GM18526 (cell line): ENCODE results near the gene STX11.

Source experiments
- POLR2A ChIP-seq: IDR thresholded peaks from 3 replicates; pipeline ENCODE4 v1.6.1; 2011; ENCODE audit not compliant: insufficient read length; ENCODE audit errors: extremely low read depth

The STX11 gene

GRCh38 chr6:144186817-144187625, 36.7 kb downstream of the STX11 start:
- no peak for TF ChIP-seq POLR2A

GRCh38 chr6:144189351-144189750, 39.0 kb downstream of the STX11 start:
- no peak for TF ChIP-seq POLR2A

- TF ChIP-seq POLR2A, result no peak
Measured at GRCh38 chr6:144190080-144190479, 39.8 kb downstream of the STX11 start.

GRCh38 chr6:144190593-144190992, 40.3 kb downstream of the STX11 start:
- no peak for TF ChIP-seq POLR2A

- no peak for TF ChIP-seq POLR2A
Measured at GRCh38 chr6:144193181-144193580, 42.9 kb downstream of the STX11 start.

- TF ChIP-seq POLR2A, result no peak
Measured at GRCh38 chr6:144194293-144194810, 44.0 kb downstream of the STX11 start.

- TF ChIP-seq POLR2A, result no peak
Measured at GRCh38 chr6:144195671-144196270, 45.5 kb downstream of the STX11 start.

- TF ChIP-seq POLR2A, result no peak
Measured at GRCh38 chr6:144197919-144198318, 47.6 kb downstream of the STX11 start.

- TF ChIP-seq POLR2A, result no peak
Measured at GRCh38 chr6:144202879-144203468, 52.7 kb downstream of the STX11 start.

- TF ChIP-seq POLR2A, result no peak
Measured at GRCh38 chr6:144211160-144211559, 60.8 kb downstream of the STX11 start.

- TF ChIP-seq POLR2A, result no peak
Measured at GRCh38 chr6:144213315-144213714, 63.0 kb downstream of the STX11 start.

- no peak for TF ChIP-seq POLR2A
Measured at GRCh38 chr6:144214029-144214428, 63.7 kb downstream of the STX11 start.

- TF ChIP-seq POLR2A, result no peak
Measured at GRCh38 chr6:144214622-144215401, 64.5 kb downstream of the STX11 start.

- no peak for TF ChIP-seq POLR2A
Measured at GRCh38 chr6:144215402-144215931, 65.2 kb downstream of the STX11 start.
